ENCODE data around the gene IQCC.

GRCh38 chr1:32256473-32257226 lies 51.2 kb downstream of the IQCC start:
- TF ChIP-seq CTCF (conservative IDR thresholded peaks at IDR 0.05 in 1 of 2, IDR thresholded peaks at IDR 0.05 in 1 of 2; ENCODE audit: extremely low read depth in 1 of 2, insufficient read depth in 1 of 2, low read depth in 1 of 2, low read length in 2 of 2) (no peak), EZH2 (IDR thresholded peaks at IDR 0.05; ENCODE audit: borderline replicate concordance, low read length) (no peak)
